ENCODE results near the gene IGF2.

- TF ChIP-seq NFIC (IDR thresholded peaks at IDR 0.05) (no peak), EP300 (IDR thresholded peaks at IDR 0.05; ENCODE audit: borderline replicate concordance) (no peak), MAX (IDR thresholded peaks at IDR 0.05) (no peak), RAD21 (IDR thresholded peaks at IDR 0.05; ENCODE audit: low read depth) (no peak), CEBPB (IDR thresholded peaks at IDR 0.05) (no peak), YY1 (IDR thresholded peaks at IDR 0.05; ENCODE audit: low read depth) (no peak), REST (IDR thresholded peaks at IDR 0.05; ENCODE audit: low read depth) (no peak), EGR1 (IDR thresholded peaks at IDR 0.05) (no peak), TAF1 (IDR thresholded peaks at IDR 0.05; ENCODE audit: low read depth) (no peak)
Observed at GRCh38 chr11:2120359-2121100, 18.7 kb downstream of the IGF2 start.
